Kidney (tissue), 14 donors: ENCODE data around the gene SLC43A3. TPM values are rescaled to one million over a fixed set of nuclear protein-coding genes. Genes with fewer than 3 reads are reported as not detected.

Experiments
- DNase-seq, 5 donors: peaks; one replicate each; pipeline ENCODE4 v3.0.0-alpha.2; 2013 to 2020
- FAIRE-seq: peaks from 2 replicates; lab custom pipeline; 2012; peaks lifted over from hg19 to GRCh38; lab: Jason Lieb, UNC
- H3K27ac ChIP-seq, 2 donors: one replicate each; pipeline ENCODE4 v1.7.0; 2013; ENCODE audit warnings: low read depth in 2 of 2, low read length in 2 of 2, inconsistent platforms in 1 of 2
- H3K27me3 ChIP-seq: one replicate; pipeline ENCODE4 v1.7.1; 2013; ENCODE audit warnings: low read length, inconsistent platforms; ENCODE audit not compliant: control insufficient read depth, insufficient read depth
- H3K36me3 ChIP-seq, 3 donors: one replicate each; pipeline versions ENCODE4 v1.7.0 to v1.7.1; 2013; ENCODE audit warnings: low read length in 3 of 3, control low read depth in 1 of 3, inconsistent platforms in 1 of 3; ENCODE audit not compliant: insufficient read depth in 3 of 3, control insufficient read depth in 2 of 3
- H3K4me1 ChIP-seq, 3 donors: one replicate each; pipeline versions ENCODE4 v1.7.0 to v1.7.1; 2013; ENCODE audit warnings: low read length in 3 of 3, inconsistent platforms in 1 of 3, low read depth in 1 of 3; ENCODE audit not compliant: control insufficient read depth in 2 of 3, insufficient read depth in 2 of 3
- H3K4me3 ChIP-seq, 3 donors: one replicate each; pipeline versions ENCODE4 v1.7.0 to v1.8.1; 2013; ENCODE audit warnings: low read length in 3 of 3, control low read depth in 1 of 3, inconsistent platforms in 1 of 3
- H3K9ac ChIP-seq, 3 donors: one replicate each; pipeline versions ENCODE4 v1.7.0 to v1.7.1; 2013; ENCODE audit warnings: low read length in 3 of 3, control low read depth in 1 of 3, inconsistent platforms in 1 of 3
- H3K9me3 ChIP-seq, 3 donors: one replicate each; pipeline versions ENCODE4 v1.7.0 to v1.7.1; 2013; ENCODE audit warnings: low read length in 3 of 3, control low read depth in 1 of 3, inconsistent platforms in 1 of 3; ENCODE audit not compliant: control insufficient read depth in 2 of 3, insufficient read depth in 1 of 3
- intact Hi-C: fragments of 100-400 bp; cut with DNase I; formaldehyde crosslinking; loops from one replicate; pipeline ENCODE4 v1.11.1; 2022
- polyA plus RNA-seq: library from polyadenylated mRNA; stranded (reverse); fragments of 350-450 nt; fragmentation: Illumina TruSeq; extraction: RNeasy Lipid Tissue Mini Kit (QIAGEN cat#74804); gene quantifications from one replicate; pipeline ENCODE4 v1.2.3, GENCODE V29; 2014; ENCODE audit warnings: low read depth, low replicate concordance; ENCODE audit not compliant: insufficient read depth
- total RNA-seq: library from RNA; stranded (reverse); fragmentation: NEBNext Ultra II Directional; extraction: Animal tissue kit (Norgen Biotek cat#: 25700); gene quantifications from one replicate; pipeline ENCODE4 v1.2.1, GENCODE V29; 2021
- TF ChIP-seq, protein P1 (sequence below): IDR thresholded peaks from 3 replicates; pipeline ENCODE4 v1.5.1; 2012; ENCODE audit warnings: mild to moderate bottlenecking, moderate library complexity, borderline replicate concordance; ENCODE audit not compliant: insufficient read depth; ENCODE audit errors: extremely low read depth
- donor health status: control.
- donor health status: control.
- donor health status: control.
- donor health status: control.
- donor health status: control.
- donor health status: DM: yes; HTN: yes; CAD: no.
- donor health status: Normal renal cell carcinoma (clear cell type).

The SLC43A3 gene
- total and polyA plus RNA-seq, 2 donors from 2014 or later, result 6.0 to 39.8 TPM

- FAIRE-seq (no peak), DNase-seq (no peak)
- Histone ChIP-seq H3K27ac (no peak overlapping the region), H3K4me3 (no peak overlapping the region), H3K9ac (no peak overlapping the region), H3K9me3 (no peaks in the 10 kb centered on the region), H3K27me3 (no peaks in the 10 kb centered on the region), H3K36me3 (no peaks in the 10 kb centered on the region), H3K4me1 (no peaks in the 10 kb centered on the region)
- TF ChIP-seq, protein P1, sequence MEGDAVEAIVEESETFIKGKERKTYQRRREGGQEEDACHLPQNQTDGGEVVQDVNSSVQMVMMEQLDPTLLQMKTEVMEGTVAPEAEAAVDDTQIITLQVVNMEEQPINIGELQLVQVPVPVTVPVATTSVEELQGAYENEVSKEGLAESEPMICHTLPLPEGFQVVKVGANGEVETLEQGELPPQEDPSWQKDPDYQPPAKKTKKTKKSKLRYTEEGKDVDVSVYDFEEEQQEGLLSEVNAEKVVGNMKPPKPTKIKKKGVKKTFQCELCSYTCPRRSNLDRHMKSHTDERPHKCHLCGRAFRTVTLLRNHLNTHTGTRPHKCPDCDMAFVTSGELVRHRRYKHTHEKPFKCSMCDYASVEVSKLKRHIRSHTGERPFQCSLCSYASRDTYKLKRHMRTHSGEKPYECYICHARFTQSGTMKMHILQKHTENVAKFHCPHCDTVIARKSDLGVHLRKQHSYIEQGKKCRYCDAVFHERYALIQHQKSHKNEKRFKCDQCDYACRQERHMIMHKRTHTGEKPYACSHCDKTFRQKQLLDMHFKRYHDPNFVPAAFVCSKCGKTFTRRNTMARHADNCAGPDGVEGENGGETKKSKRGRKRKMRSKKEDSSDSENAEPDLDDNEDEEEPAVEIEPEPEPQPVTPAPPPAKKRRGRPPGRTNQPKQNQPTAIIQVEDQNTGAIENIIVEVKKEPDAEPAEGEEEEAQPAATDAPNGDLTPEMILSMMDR, result no peak
- intact Hi-C loops, result no loop called here
Measured at GRCh38 chr11:57368845-57369232, 58.1 kb downstream of the SLC43A3 start.

DNA sequence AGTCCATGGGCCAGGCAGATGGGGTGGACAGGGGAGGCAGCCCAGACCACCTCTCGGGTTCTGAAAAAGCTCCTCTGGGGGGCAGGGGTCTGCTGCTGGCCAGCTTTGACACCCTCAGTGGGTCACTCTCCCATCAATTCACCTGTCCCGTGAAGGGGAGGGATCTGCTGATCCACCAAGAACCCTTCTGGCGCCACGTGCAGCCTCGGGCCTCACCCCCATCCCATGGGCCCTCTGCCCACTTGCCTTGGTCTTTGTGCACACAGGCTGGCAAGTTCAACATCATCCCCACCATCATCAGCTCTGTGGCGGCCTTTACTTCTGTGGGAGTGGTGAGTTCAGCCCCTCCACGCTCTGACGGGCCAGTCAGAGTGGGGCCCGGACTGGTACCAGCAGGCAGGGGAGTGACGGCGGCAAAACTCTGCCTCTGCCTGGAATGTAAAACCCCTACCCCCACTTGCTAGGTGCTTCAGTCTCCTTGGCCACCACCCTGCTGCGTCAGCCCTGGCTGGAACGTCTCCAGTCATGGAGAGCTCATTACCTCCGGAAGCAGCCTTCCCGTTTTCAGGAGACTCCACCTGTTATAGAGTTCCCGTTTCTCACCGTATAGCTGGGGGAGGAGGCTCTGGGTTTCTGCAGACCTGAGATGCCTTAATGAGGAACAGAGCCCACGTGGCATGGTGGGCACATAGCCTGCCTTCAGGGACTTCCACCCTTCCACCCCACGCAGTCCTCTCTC is 58.6 kb downstream of the SLC43A3 start:
- Histone ChIP-seq H3K9ac (no peak overlapping the region), H3K27ac (no peak overlapping the region), H3K27me3 (no peaks in the 10 kb centered on the region), H3K4me3 (no peak overlapping the region), H3K9me3 (no peaks in the 10 kb centered on the region), H3K4me1 (no peaks in the 10 kb centered on the region), H3K36me3 (no peaks in the 10 kb centered on the region)
- FAIRE-seq (no peak), DNase-seq (no peak)
- intact Hi-C loops, result no loop called here
- TF ChIP-seq, protein P1, result no peak

DNA sequence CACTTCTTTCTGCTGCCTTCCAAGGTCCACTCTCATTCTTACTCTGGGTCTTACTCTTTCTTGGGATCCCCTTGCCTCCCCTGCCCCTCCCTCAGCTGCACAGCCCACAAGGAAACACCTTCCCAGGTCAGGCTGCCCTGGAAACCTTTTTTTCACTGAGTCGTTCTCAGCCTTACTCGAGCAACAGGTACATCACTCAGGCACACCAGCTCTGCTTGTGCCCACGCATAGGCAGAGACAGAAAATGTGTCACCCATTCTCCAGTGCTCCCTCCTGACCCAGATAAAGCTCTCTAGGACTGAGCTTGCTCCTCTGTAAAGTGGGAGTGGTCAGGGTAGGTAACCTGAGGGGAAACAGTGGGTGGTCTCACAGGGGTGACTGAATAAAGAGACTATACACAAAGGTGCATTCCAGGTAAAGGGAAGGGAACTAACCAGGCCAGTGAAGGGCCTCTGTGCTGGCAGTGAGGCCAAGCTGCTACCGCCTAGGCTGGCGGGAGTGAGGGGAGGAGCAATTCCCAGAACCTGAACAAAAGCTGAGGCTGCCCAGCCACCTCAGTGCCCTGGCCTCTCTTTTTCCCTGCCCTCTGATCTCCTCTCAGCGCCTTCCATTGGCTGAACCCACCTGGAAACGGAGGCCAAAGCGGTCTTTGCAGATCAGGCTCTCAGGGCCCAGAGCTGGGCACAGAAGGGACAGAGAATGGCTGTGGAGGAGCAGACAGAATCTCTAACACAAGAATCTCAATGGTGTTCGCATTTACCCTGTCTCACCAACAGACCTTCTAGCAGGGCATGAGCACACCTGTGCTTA is 61.9 kb downstream of the SLC43A3 start:
- FAIRE-seq (no peak), DNase-seq (no peak)
- intact Hi-C loops, result no loop called here
- Histone ChIP-seq H3K4me3 (no peak overlapping the region), H3K4me1 (no peaks in the 10 kb centered on the region), H3K27me3 (no peaks in the 10 kb centered on the region), H3K36me3 (no peaks in the 10 kb centered on the region), H3K9me3 (no peaks in the 10 kb centered on the region), H3K9ac (no peak overlapping the region), H3K27ac (no peak overlapping the region)
- TF ChIP-seq, protein P1, result no peak
